Measurements from ENCODE around the gene TLL1.

Gene TLL1

GRCh38 chr4:165971446-165971845 lies 98.4 kb downstream of the TLL1 start:
- in situ Hi-C loops (cut with HindIII; ENCODE audit: low sequenced_read_pairs): no loop called here
- DNase-seq (ENCODE audit: low read depth): no peak
- TF ChIP-seq, protein P1, sequence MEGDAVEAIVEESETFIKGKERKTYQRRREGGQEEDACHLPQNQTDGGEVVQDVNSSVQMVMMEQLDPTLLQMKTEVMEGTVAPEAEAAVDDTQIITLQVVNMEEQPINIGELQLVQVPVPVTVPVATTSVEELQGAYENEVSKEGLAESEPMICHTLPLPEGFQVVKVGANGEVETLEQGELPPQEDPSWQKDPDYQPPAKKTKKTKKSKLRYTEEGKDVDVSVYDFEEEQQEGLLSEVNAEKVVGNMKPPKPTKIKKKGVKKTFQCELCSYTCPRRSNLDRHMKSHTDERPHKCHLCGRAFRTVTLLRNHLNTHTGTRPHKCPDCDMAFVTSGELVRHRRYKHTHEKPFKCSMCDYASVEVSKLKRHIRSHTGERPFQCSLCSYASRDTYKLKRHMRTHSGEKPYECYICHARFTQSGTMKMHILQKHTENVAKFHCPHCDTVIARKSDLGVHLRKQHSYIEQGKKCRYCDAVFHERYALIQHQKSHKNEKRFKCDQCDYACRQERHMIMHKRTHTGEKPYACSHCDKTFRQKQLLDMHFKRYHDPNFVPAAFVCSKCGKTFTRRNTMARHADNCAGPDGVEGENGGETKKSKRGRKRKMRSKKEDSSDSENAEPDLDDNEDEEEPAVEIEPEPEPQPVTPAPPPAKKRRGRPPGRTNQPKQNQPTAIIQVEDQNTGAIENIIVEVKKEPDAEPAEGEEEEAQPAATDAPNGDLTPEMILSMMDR (IDR thresholded peaks at IDR 0.05; ENCODE audit: low read depth, low read length, missing control alignments): no peak
- no peak overlapping the region for H3K4me3 ChIP-seq (ENCODE audit: low read depth, low read length)

DNA sequence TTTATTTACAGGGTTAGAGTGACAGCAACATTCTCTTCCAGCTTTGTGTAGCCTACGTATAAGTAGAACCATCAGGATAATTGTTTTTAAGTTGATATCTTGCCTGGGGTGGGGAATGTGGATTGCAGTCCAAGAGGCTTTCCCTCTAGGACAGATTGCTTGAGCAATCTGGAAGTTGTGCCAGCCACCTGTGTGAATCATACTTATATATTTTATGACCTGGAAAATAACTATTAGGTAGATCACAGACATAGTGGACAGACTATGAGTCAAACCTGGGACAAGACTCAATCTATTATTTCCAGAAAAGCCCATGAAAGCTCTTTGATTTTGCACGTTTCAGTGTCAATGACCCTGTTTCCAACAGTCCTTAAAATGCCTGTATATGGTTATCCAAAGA lies 98.9 kb downstream of the TLL1 start:
- H3K4me3 ChIP-seq (ENCODE audit: low read depth, low read length): no peak overlapping the region
- TF ChIP-seq, protein P1 (IDR thresholded peaks at IDR 0.05; ENCODE audit: low read depth, low read length, missing control alignments): no peak
- in situ Hi-C loops (cut with HindIII; ENCODE audit: low sequenced_read_pairs): no loop called here
- no peak for DNase-seq (ENCODE audit: low read depth)

GRCh38 chr4:165972747-165973146 lies 99.7 kb downstream of the TLL1 start:
- H3K4me3 ChIP-seq (ENCODE audit: low read depth, low read length): no peak overlapping the region
- DNase-seq (ENCODE audit: low read depth): no peak
- in situ Hi-C loops (cut with HindIII; ENCODE audit: low sequenced_read_pairs): no loop called here
- TF ChIP-seq, protein P1 (IDR thresholded peaks at IDR 0.05; ENCODE audit: low read depth, low read length, missing control alignments): no peak

DNA sequence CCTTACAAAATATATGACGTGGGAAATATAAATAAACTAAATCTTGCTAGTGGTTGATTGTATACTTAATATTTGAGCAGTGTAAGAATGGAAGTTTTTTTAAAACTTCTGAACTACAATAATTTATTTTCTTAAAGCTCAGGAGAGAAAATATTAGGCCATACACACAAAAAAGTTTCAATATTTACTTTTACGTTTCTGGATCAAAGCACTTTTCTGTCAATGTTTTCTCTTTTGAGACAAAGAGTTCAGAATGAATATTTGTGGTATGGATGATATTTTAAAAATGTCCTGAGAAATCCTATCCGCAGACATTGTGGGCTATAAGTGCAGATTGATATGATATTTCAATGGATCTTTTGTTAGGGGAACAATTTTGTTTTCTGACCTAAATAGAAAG lies 109.9 kb downstream of the TLL1 start:
- in situ Hi-C loops (cut with HindIII; ENCODE audit: low sequenced_read_pairs): no loop called here
- no peak overlapping the region for H3K4me3 ChIP-seq (ENCODE audit: low read depth, low read length)
- no peak for DNase-seq (ENCODE audit: low read depth)
- TF ChIP-seq, protein P1 (IDR thresholded peaks at IDR 0.05; ENCODE audit: low read depth, low read length, missing control alignments): no peak

GRCh38 chr4:165986956-165987698 lies 114.1 kb downstream of the TLL1 start:
- H3K4me3 ChIP-seq (ENCODE audit: low read depth, low read length): no peak overlapping the region
- in situ Hi-C loops (cut with HindIII; ENCODE audit: low sequenced_read_pairs): no loop called here
- TF ChIP-seq, protein P1 (IDR thresholded peaks at IDR 0.05; ENCODE audit: low read depth, low read length, missing control alignments): no peak
- no peak for DNase-seq (ENCODE audit: low read depth)

- in situ Hi-C loops (cut with HindIII; ENCODE audit: low sequenced_read_pairs): no loop called here
- TF ChIP-seq, protein P1 (IDR thresholded peaks at IDR 0.05; ENCODE audit: low read depth, low read length, missing control alignments): no peak
- DNase-seq (ENCODE audit: low read depth): no peak
- no peak overlapping the region for H3K4me3 ChIP-seq (ENCODE audit: low read depth, low read length)
These were observed 118.5 kb downstream of the TLL1 start for GRCh38 chr4:165991325-165992180.
